Parathyroid adenoma (tissue), 2 donors: ENCODE data around the gene NAGPA.

Experiments
- H2AFZ ChIP-seq: fragments of 300-600 bp; sonication (generic); one replicate; pipeline ENCODE4 v1.7.0; 2017; ENCODE audit warnings: antibody characterized with exemption, mild to moderate bottlenecking
- H3K27ac ChIP-seq: fragments of 300-600 bp; sonication (generic); one replicate; pipeline ENCODE4 v1.7.0; 2017
- H3K27me3 ChIP-seq: fragments of 300-600 bp; sonication (generic); one replicate; pipeline ENCODE4 v1.7.0; 2017; ENCODE audit warnings: low read length; ENCODE audit not compliant: control insufficient read depth, insufficient read depth
- H3K36me3 ChIP-seq: fragments of 300-600 bp; sonication (generic); one replicate; pipeline ENCODE4 v1.7.0; 2017; ENCODE audit warnings: low read length; ENCODE audit not compliant: control insufficient read depth, insufficient read depth
- H3K4me1 ChIP-seq: fragments of 300-600 bp; sonication (generic); one replicate; pipeline ENCODE4 v1.7.0; 2017; ENCODE audit warnings: control low read depth
- H3K4me2 ChIP-seq: fragments of 300-600 bp; sonication (generic); one replicate; pipeline ENCODE4 v1.7.0; 2017; ENCODE audit warnings: low read length
- H3K4me3 ChIP-seq: fragments of 300-600 bp; sonication (generic); one replicate; pipeline ENCODE4 v1.7.0; 2017; ENCODE audit warnings: low read depth, low read length
- H3K79me2 ChIP-seq: fragments of 300-600 bp; sonication (generic); one replicate; pipeline ENCODE4 v1.7.0; 2017; ENCODE audit warnings: control low read depth
- H3K9ac ChIP-seq: fragments of 300-600 bp; sonication (generic); one replicate; pipeline ENCODE4 v1.7.0; 2017; ENCODE audit warnings: mild to moderate bottlenecking
- H3K9me3 ChIP-seq: fragments of 300-600 bp; sonication (generic); one replicate; pipeline ENCODE4 v1.7.0; 2017; ENCODE audit warnings: low read length; ENCODE audit not compliant: control insufficient read depth
- TF ChIP-seq, protein P1 (sequence below): fragments of 300-600 bp; sonication (generic); IDR thresholded peaks from one replicate; pipeline ENCODE4 v1.7.0; 2017; ENCODE audit warnings: antibody characterized with exemption, mild to moderate bottlenecking
- donor health status: primary hyperparathyroidism.

NAGPA gene

DNA sequence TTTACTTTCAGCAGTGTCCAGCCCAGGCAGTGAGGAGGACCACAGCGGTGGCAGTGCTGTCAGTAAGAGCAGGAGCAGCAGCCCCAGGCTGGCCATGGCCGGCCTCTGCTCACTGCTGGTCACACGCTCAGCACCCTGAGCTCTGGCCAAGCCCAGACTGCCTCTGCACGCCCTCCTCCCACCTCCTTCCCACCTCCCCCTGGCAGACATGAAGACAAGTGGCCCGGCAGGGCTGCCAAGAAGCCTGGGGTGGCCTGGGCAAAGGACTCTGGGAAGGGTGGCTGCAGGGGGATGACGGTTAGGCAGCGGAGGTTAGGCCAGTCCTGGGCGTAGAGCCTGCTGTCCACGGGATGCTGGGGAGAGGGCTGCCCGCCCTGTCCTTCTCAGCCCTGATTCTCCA lies 32.1 kb upstream of the NAGPA start, which contains the start of gene C16orf89:
TSS of gene C16orf89 (minus strand) at position 144 of the 400 bp plus-strand sequence. CDS start at position 96, 48 bp downstream.
- H3K4me1 ChIP-seq = no peaks in the 10 kb centered on the region
- H3K27ac ChIP-seq = no peak within 1 kb of the TSS
- H3K4me3 ChIP-seq = no peak within 1 kb of the TSS
- no peaks in the 10 kb centered on the region for H3K9me3 ChIP-seq
- no peaks in the 10 kb centered on the region for H3K27me3 ChIP-seq
- no peak within 1 kb of the TSS for H2AFZ ChIP-seq
- no peak within 1 kb of the TSS for H3K4me2 ChIP-seq
- TF ChIP-seq, protein P1, sequence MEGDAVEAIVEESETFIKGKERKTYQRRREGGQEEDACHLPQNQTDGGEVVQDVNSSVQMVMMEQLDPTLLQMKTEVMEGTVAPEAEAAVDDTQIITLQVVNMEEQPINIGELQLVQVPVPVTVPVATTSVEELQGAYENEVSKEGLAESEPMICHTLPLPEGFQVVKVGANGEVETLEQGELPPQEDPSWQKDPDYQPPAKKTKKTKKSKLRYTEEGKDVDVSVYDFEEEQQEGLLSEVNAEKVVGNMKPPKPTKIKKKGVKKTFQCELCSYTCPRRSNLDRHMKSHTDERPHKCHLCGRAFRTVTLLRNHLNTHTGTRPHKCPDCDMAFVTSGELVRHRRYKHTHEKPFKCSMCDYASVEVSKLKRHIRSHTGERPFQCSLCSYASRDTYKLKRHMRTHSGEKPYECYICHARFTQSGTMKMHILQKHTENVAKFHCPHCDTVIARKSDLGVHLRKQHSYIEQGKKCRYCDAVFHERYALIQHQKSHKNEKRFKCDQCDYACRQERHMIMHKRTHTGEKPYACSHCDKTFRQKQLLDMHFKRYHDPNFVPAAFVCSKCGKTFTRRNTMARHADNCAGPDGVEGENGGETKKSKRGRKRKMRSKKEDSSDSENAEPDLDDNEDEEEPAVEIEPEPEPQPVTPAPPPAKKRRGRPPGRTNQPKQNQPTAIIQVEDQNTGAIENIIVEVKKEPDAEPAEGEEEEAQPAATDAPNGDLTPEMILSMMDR = no peak
- H3K36me3 ChIP-seq = no peaks in the 10 kb centered on the region
- H3K9ac ChIP-seq = no peak within 1 kb of the TSS
- no peaks in the 10 kb centered on the region for H3K79me2 ChIP-seq

GRCh38 chr16:5065326-5065725 lies 31.6 kb upstream of the NAGPA start:
- Histone ChIP-seq H3K27ac (no peak overlapping the region), H3K36me3 (no peaks in the 10 kb centered on the region)

DNA sequence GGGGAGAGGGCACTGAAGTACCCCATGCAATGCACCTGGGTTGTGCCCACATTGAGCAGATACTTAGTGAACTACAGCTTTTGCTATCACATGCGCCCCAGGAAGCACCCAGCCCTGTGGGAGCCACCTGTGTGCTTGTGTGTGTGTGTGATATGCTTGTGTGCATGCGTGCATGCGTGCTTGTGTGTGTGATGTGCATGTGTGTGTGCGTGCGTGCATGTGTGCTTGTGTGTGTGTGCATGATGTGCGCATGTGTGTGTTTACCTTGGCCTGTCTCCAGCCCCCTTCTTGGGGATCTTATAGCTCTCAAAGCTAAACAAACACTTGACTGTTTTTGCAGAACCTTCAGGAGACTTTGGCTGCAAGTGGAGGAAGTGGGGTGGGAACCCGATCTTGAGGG lies 31.2 kb upstream of the NAGPA start:
- H3K27me3 ChIP-seq = no peaks in the 10 kb centered on the region
- TF ChIP-seq, protein P1 = no peak
- no peaks in the 10 kb centered on the region for H3K36me3 ChIP-seq
- no peak overlapping the region for H2AFZ ChIP-seq
- no peaks in the 10 kb centered on the region for H3K4me1 ChIP-seq
- no peak overlapping the region for H3K4me2 ChIP-seq
- H3K79me2 ChIP-seq = no peaks in the 10 kb centered on the region
- no peak overlapping the region for H3K27ac ChIP-seq
- no peak overlapping the region for H3K9ac ChIP-seq
- H3K9me3 ChIP-seq = no peaks in the 10 kb centered on the region
- no peak overlapping the region for H3K4me3 ChIP-seq

More at GRCh38 chr16:5065326-5065725, 31.6 kb upstream of the NAGPA start:
- no peaks in the 10 kb centered on the region for H3K27me3 ChIP-seq
- TF ChIP-seq, protein P1 = no peak
- H3K9ac ChIP-seq = no peak overlapping the region
- H3K4me3 ChIP-seq = no peak overlapping the region
- H2AFZ ChIP-seq = no peak overlapping the region
- H3K4me2 ChIP-seq = no peak overlapping the region
- H3K4me1 ChIP-seq = no peaks in the 10 kb centered on the region
- no peaks in the 10 kb centered on the region for H3K79me2 ChIP-seq
- H3K9me3 ChIP-seq = no peaks in the 10 kb centered on the region

- no peak overlapping the region for H3K4me2 ChIP-seq
These were observed 29.3 kb upstream of the NAGPA start for GRCh38 chr16:5062790-5063765.

More at GRCh38 chr16:5062790-5063765, 29.3 kb upstream of the NAGPA start:
- TF ChIP-seq, protein P1 = no peak
- Histone ChIP-seq H3K27me3 (no peaks in the 10 kb centered on the region), H3K79me2 (no peaks in the 10 kb centered on the region), H3K4me3 (no peak overlapping the region), H3K36me3 (no peaks in the 10 kb centered on the region), H3K4me1 (no peaks in the 10 kb centered on the region), H3K9me3 (no peaks in the 10 kb centered on the region), H3K9ac (no peak overlapping the region), H3K27ac (no peak overlapping the region), H2AFZ (no peak overlapping the region)
